ENCODE results near the gene C1QA.

- no peak for TF ChIP-seq NFRKB (IDR thresholded peaks at IDR 0.05)
- TF ChIP-seq ZNF384 (IDR thresholded peaks at IDR 0.05): no peak
- no peak for TF ChIP-seq FOXM1 (IDR thresholded peaks at IDR 0.05; ENCODE audit: borderline replicate concordance)
- no peak for TF ChIP-seq FOXK2 (IDR thresholded peaks at IDR 0.05)
- TF ChIP-seq FOXA1 (IDR thresholded peaks at IDR 0.05): no peak
- no peak for TF ChIP-seq SUZ12 (IDR thresholded peaks at IDR 0.05)
- no peak for TF ChIP-seq CTBP1 (IDR thresholded peaks at IDR 0.05; ENCODE audit: borderline replicate concordance)
- TF ChIP-seq TARDBP (IDR thresholded peaks at IDR 0.05): no peak
- no peak for TF ChIP-seq SP1 (IDR thresholded peaks at IDR 0.05)
Observed at GRCh38 chr1:22600071-22600816, 36.2 kb upstream of the C1QA start.
